KMS-11 (cell line): ENCODE data around the gene RUNX3.

Source experiments
- H2AFZ ChIP-seq: fragments of 200-600 bp; sonication (generic); 2 replicates; pipeline ENCODE4 v1.6.1; 2016; ENCODE audit warnings: antibody characterized with exemption, mixed run types, low read depth
- H3K27ac ChIP-seq: fragments of 200-600 bp; sonication (generic); 2 replicates; pipeline ENCODE4 v1.6.1; 2016; ENCODE audit warnings: mild to moderate bottlenecking, mixed run types
- H3K27me3 ChIP-seq: fragments of 200-600 bp; sonication (generic); 2 replicates; pipeline ENCODE4 v1.6.1; 2017; ENCODE audit warnings: mild to moderate bottlenecking, low read depth, mixed run types, moderate library complexity; ENCODE audit not compliant: insufficient read depth
- H3K36me3 ChIP-seq: fragments of 200-600 bp; sonication (generic); 2 replicates; pipeline ENCODE4 v1.6.1; 2017; ENCODE audit warnings: mild to moderate bottlenecking, mixed run types; ENCODE audit not compliant: insufficient read depth
- H3K4me1 ChIP-seq: fragments of 200-600 bp; sonication (generic); 2 replicates; pipeline ENCODE4 v1.6.1; 2016; ENCODE audit warnings: mild to moderate bottlenecking, low read depth, mixed run types; ENCODE audit not compliant: poor library complexity, severe bottlenecking
- H3K4me2 ChIP-seq: fragments of 200-600 bp; sonication (generic); 2 replicates; pipeline ENCODE4 v1.7.0; 2016; ENCODE audit warnings: mild to moderate bottlenecking, mixed run types
- H3K4me3 ChIP-seq: fragments of 200-600 bp; sonication (generic); IDR thresholded peaks from 2 replicates; pipeline ENCODE4 v1.6.1; 2017; ENCODE audit warnings: low read depth, low read length, mixed read lengths; ENCODE audit not compliant: insufficient read depth
- H3K79me2 ChIP-seq: fragments of 200-600 bp; sonication (generic); 2 replicates; pipeline ENCODE4 v1.6.1; 2016; ENCODE audit warnings: low read depth, mixed run types; ENCODE audit not compliant: insufficient read depth
- H3K9ac ChIP-seq: fragments of 200-600 bp; sonication (generic); 2 replicates; pipeline ENCODE4 v1.6.1; 2016; ENCODE audit warnings: mild to moderate bottlenecking, mixed run types
- H4K20me1 ChIP-seq: fragments of 200-600 bp; sonication (generic); 2 replicates; pipeline ENCODE4 v1.6.1; 2016; ENCODE audit warnings: mild to moderate bottlenecking, mixed run types; ENCODE audit not compliant: insufficient read depth
- TF ChIP-seq, protein P1 (sequence below): fragments of 200-600 bp; sonication (generic); conservative IDR thresholded peaks from 2 replicates; pipeline ENCODE4 v1.6.1; 2017; ENCODE audit warnings: low read depth, mild to moderate bottlenecking, antibody characterized with exemption, low read length, moderate library complexity, mixed read lengths

The RUNX3 gene

DNA sequence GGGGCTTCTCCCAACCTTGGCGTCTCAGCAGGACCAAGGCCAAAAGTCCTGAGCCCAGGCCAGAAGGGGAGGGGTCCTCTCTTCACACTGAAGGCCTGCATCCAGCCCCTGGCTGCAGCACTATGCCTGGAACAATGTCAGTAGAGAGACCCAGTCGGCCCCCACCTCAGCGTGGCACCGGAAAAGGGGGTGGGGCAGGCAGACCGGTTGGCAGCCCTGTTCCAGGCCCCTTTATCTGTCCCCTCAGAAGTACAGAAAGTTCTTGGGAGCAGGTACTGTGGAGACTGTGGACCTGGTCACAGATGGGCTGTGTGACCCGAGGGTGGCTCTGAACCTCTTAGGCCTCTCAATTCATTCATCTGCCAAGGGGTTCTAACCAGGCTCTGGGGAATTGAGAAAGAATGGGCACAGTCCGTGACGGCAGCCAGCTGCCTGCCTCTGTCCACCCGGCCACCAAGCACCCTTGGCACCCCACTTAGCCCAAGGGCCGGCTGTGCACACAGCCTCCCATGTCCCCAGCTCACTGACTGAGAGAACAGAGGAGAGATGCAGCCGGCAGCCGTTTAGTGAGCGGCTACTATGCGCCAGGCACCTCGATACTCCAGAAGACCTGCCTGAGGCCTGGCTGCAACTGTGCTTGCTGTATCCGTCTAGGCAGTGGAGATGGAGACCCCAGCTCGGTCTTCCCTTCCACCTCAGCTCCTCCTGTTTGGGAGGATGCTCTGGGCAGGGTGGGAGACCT, 23.9 kb downstream of the RUNX3 start:
- Histone ChIP-seq H3K79me2 (peaks cover 34% of the 10 kb centered on the region), H3K27me3 (no peaks in the 10 kb centered on the region), H2AFZ (no peak overlapping the region), H4K20me1 (no peaks in the 10 kb centered on the region; the same call in 1 of the 2 replicates), H3K36me3 (peaks cover 5% of the 10 kb centered on the region; the same call in 1 of the 2 replicates), H3K9ac (no peak overlapping the region), H3K27ac (no peak overlapping the region), H3K4me3 (no peak overlapping the region), H3K4me2 (no peak overlapping the region), H3K4me1 (no peaks in the 10 kb centered on the region)
- TF ChIP-seq, protein P1, sequence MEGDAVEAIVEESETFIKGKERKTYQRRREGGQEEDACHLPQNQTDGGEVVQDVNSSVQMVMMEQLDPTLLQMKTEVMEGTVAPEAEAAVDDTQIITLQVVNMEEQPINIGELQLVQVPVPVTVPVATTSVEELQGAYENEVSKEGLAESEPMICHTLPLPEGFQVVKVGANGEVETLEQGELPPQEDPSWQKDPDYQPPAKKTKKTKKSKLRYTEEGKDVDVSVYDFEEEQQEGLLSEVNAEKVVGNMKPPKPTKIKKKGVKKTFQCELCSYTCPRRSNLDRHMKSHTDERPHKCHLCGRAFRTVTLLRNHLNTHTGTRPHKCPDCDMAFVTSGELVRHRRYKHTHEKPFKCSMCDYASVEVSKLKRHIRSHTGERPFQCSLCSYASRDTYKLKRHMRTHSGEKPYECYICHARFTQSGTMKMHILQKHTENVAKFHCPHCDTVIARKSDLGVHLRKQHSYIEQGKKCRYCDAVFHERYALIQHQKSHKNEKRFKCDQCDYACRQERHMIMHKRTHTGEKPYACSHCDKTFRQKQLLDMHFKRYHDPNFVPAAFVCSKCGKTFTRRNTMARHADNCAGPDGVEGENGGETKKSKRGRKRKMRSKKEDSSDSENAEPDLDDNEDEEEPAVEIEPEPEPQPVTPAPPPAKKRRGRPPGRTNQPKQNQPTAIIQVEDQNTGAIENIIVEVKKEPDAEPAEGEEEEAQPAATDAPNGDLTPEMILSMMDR, result no peak

DNA sequence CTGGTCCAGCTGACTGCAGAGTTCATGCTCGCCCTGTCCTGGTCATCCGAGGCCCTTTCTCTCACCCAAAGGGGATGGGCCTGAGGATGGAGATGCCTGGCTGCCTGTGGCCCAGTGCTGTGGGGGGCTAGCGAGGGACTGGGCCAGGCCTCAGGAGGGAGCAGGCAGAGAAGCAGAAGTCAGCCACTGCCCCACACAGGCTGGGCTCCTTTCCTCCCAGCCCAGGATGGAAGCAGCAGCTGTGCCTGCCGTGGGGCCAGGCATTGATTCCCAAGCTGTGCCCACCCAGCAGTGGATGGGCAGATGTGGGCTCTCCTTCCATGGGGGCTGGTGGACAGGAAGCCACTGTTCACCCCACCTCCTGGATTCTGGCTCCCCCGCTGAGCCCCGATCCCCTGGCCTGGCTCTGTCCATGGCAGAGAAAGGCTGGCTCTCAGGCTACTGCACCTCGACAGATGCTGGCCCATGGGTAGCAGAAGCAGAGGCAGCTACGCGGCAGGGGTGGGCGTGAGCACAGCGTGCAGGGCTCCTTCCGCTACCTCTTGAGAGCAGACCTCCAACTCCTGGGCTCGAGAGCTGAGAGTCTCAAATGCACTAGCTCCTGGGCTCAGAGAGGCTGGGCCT, 24.6 kb downstream of the RUNX3 start:
- no peaks in the 10 kb centered on the region for H3K4me1 ChIP-seq
- no peak overlapping the region for H2AFZ ChIP-seq
- H3K27ac ChIP-seq, result no peak overlapping the region
- peaks cover 5% of the 10 kb centered on the region; the same call in 1 of the 2 replicates for H3K36me3 ChIP-seq
- H3K4me3 ChIP-seq, result no peak overlapping the region
- H3K79me2 ChIP-seq, result peaks cover 32% of the 10 kb centered on the region
- TF ChIP-seq, protein P1, result no peak
- H3K4me2 ChIP-seq, result no peak overlapping the region
- no peak overlapping the region for H3K9ac ChIP-seq
- H4K20me1 ChIP-seq, result no peaks in the 10 kb centered on the region; the same call in 1 of the 2 replicates
- H3K27me3 ChIP-seq, result no peaks in the 10 kb centered on the region

DNA sequence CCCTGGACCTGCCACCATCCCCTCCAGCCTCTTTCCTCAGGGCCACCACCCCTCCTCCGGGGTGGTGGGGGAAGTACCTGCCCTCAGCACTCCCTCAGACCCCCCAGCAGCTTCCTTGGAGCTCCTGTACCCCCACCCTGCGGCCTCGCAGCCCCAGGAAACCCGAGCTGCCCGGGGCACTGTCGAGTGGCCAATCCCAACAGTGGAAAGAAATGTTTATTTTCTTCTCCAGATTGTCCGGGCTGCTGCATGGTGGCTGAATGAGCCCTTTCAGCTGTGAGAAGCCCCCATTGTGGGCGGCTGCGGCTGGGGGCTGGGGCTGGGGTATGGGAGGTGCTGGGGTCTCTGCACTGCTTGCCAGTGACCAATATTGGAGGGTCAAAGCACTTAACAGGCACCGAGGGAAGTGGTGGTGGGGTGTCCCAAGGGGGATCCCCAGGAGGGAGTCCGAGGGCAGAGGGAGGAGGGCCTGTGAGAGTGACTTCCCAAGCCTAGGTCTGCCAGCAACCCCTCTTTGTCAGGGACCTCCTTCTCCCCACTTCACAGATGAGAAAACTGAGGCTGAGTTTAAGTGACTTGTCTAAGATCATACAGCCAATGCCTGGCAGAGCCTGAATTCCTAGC, 25.2 kb downstream of the RUNX3 start:
- H3K4me1 ChIP-seq, result no peaks in the 10 kb centered on the region
- no peak overlapping the region for H3K27ac ChIP-seq
- no peaks in the 10 kb centered on the region for H3K27me3 ChIP-seq
- H3K9ac ChIP-seq, result no peak overlapping the region
- no peak overlapping the region for H2AFZ ChIP-seq
- no peaks in the 10 kb centered on the region; the same call in 1 of the 2 replicates for H4K20me1 ChIP-seq
- H3K79me2 ChIP-seq, result peaks cover 26% of the 10 kb centered on the region
- TF ChIP-seq, protein P1, result no peak
- H3K36me3 ChIP-seq, result peaks cover 5% of the 10 kb centered on the region; the same call in 1 of the 2 replicates
- no peak overlapping the region for H3K4me2 ChIP-seq
- no peak overlapping the region for H3K4me3 ChIP-seq

DNA sequence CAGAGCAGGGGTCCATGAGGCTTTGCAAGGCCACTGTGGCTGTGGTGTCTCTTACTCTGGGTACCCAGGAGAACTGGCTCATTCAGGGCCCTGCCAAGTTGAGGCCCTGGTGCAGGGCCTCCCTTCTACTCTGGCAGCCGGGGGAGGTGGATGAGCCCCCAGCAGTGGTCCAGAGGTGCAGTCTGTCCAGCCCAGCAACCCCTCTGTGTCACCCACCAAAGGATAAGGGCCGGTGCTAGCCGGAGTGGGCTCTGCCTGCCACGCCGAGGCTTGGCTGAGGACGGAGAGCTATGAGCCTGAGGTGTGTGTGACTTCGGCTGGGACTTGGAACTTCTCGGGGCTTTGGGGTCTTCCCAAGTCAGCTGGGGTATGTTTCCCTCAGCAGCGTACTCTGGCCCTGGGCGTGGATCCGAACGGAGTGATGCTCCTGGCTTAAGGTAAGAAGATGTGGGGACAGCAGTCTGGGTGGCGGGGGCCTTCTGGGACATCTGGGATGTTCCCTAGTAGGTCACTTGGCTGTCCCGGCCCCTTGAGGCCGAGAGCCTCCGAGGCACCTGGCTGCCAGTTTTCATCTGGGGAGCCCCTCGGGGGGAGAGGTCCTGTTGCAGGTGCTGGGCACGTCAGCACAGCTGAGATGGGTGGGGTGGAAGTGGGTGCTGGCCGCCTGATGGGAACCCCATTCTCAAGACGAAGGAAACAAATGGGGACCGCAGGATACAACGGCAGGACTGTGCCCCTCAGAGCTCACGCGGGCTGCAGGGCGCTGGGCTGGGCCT, 25.9 kb downstream of the RUNX3 start:
- H4K20me1 ChIP-seq, result no peaks in the 10 kb centered on the region; the same call in 1 of the 2 replicates
- no peak overlapping the region for H2AFZ ChIP-seq
- peaks cover 19% of the 10 kb centered on the region for H3K79me2 ChIP-seq
- H3K9ac ChIP-seq, result no peak overlapping the region
- no peaks in the 10 kb centered on the region for H3K27me3 ChIP-seq
- no peak overlapping the region for H3K4me3 ChIP-seq
- H3K36me3 ChIP-seq, result peaks cover 5% of the 10 kb centered on the region; the same call in 1 of the 2 replicates
- no peak overlapping the region for H3K27ac ChIP-seq
- H3K4me2 ChIP-seq, result no peak overlapping the region
- H3K4me1 ChIP-seq, result no peaks in the 10 kb centered on the region
- TF ChIP-seq, protein P1, result no peak
